Upper lobe of right lung (tissue), 1 donor: Measurements from ENCODE around the gene CST7. TPM values are rescaled to one million over a fixed set of nuclear protein-coding genes. Genes with fewer than 3 reads are reported as not detected.

Source experiments
- ATAC-seq: fragments of 200-7000 bp; cut with Tn5 transposase; one replicate; pipeline ENCODE4 v1.9.1; 2020; ENCODE audit warnings: mild to moderate bottlenecking, moderate library complexity
- DNase-seq: peaks from one replicate; pipeline ENCODE4 v3.0.0-alpha.2; 2020
- H3K27ac ChIP-seq: fragments of 200-600 bp; one replicate; pipeline ENCODE4 v1.8.0; 2022
- H3K27me3 ChIP-seq: fragments of 200-600 bp; one replicate; pipeline ENCODE4 v1.8.0; 2022; ENCODE audit warnings: mild to moderate bottlenecking
- H3K36me3 ChIP-seq: fragments of 200-600 bp; one replicate; pipeline ENCODE4 v1.8.0; 2022
- H3K4me1 ChIP-seq: fragments of 200-600 bp; one replicate; pipeline ENCODE4 v1.8.0; 2022
- H3K4me3 ChIP-seq: fragments of 200-600 bp; one replicate; pipeline ENCODE4 v1.8.0; 2022; ENCODE audit warnings: mild to moderate bottlenecking
- H3K9me3 ChIP-seq: fragments of 200-600 bp; one replicate; pipeline ENCODE4 v1.8.0; 2022
- intact Hi-C: fragments of 100-400 bp; cut with DNase I; formaldehyde crosslinking; loops from one replicate; pipeline ENCODE4 v1.11.0; 2022
- total RNA-seq: library from RNA; stranded (reverse); fragmentation: NEBNext Ultra II Directional; extraction: Animal tissue kit (Norgen Biotek cat#: 25700); gene quantifications from one replicate; pipeline ENCODE4 v1.2.1, GENCODE V29; 2021
- TF ChIP-seq, protein P1 (sequence below): fragments of 200-600 bp; IDR thresholded peaks from one replicate; pipeline ENCODE4 v1.8.0; 2022; ENCODE audit warnings: antibody characterized with exemption
- donor health status: DM: no; HTN: yes; CAD: no; lungs with severe emphysema.

CST7 gene
- total RNA-seq, 1 donor from 2014 or later = 9.6 TPM

DNA sequence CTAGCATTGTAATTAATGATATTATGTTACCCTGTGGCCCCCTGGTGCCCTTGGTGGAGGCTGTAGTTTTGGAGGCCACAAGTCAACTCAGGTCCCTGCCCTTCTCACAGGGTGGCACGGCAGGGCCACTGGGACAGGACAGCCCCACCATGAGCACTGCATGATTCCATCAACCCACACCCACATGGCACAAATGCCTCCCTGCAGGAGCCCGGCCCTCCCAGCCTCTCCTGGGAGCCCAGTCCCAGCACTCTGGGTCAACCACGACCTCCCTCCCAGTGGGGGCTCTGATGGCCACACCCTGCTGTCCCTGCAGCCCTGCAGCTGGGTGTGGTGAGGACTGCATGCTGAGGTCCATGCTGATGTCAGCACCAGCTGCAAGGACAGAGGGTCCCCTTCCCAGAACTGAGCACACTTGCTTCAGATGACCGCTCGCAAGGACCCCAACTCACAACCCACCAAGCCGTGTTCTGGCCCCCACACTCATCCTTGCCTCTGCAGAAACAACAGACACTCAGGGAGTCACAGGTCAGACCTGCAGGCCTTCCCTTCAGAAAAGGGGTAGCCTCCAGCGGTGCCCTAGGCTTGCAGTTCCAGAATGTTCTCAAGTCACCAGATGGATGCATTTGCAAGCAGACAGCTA lies 15.7 kb upstream of the CST7 start:
- DNase-seq = peak; percentile 38
- Histone ChIP-seq H3K27me3 (no peaks in the 10 kb centered on the region), H3K4me3 (no peak overlapping the region), H3K36me3 (no peaks in the 10 kb centered on the region), H3K4me1 (no peaks in the 10 kb centered on the region), H3K9me3 (no peaks in the 10 kb centered on the region), H3K27ac (no peak overlapping the region)
- ATAC-seq = peak; percentile 12
- TF ChIP-seq, protein P1, sequence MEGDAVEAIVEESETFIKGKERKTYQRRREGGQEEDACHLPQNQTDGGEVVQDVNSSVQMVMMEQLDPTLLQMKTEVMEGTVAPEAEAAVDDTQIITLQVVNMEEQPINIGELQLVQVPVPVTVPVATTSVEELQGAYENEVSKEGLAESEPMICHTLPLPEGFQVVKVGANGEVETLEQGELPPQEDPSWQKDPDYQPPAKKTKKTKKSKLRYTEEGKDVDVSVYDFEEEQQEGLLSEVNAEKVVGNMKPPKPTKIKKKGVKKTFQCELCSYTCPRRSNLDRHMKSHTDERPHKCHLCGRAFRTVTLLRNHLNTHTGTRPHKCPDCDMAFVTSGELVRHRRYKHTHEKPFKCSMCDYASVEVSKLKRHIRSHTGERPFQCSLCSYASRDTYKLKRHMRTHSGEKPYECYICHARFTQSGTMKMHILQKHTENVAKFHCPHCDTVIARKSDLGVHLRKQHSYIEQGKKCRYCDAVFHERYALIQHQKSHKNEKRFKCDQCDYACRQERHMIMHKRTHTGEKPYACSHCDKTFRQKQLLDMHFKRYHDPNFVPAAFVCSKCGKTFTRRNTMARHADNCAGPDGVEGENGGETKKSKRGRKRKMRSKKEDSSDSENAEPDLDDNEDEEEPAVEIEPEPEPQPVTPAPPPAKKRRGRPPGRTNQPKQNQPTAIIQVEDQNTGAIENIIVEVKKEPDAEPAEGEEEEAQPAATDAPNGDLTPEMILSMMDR = no peak
- intact Hi-C loops = no loop called here

DNA sequence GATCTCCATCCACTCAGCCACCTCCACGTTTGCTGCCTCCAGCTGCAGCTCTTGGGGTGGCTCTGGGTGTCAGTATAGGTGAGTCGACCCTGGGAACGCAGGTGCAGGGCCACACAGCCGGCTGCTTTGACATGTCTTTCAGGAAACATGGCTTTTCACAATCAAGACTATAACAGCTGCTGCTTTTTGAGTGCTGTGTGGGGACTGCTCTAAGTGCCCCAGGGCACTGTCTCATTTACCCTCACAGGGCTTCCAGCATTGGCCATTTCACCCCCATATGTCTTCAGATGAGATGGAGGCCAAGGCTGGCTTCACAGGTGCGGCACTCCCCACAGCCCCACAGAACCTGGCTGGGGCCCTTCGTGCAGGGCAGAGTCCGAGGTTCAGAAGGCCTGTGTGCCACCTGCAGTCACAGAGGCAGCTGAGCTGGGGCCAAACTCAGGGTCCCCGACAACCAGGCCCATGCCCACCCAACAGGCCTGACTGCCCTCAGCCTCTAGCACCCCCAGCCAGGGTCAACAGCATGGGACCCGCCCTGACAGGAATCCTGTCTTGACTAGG lies 14.9 kb upstream of the CST7 start:
- Histone ChIP-seq H3K9me3 (no peaks in the 10 kb centered on the region), H3K27me3 (no peaks in the 10 kb centered on the region), H3K36me3 (no peaks in the 10 kb centered on the region), H3K27ac (no peak overlapping the region), H3K4me1 (no peaks in the 10 kb centered on the region), H3K4me3 (no peak overlapping the region)
- ATAC-seq (no peak), DNase-seq (peak; percentile 48)
- intact Hi-C loops = no loop called here
- TF ChIP-seq, protein P1 = no peak

GRCh38 chr20:24934716-24935115 lies 14.4 kb upstream of the CST7 start:
- ATAC-seq = no peak
- intact Hi-C loops = no loop called here

GRCh38 chr20:24935140-24935539 lies 13.9 kb upstream of the CST7 start:
- intact Hi-C loops = no loop called here
- no peak for ATAC-seq
- peak; percentile 49 for DNase-seq
- H3K9me3 ChIP-seq = no peaks in the 10 kb centered on the region
- no peaks in the 10 kb centered on the region for H3K27me3 ChIP-seq
- no peak overlapping the region for H3K4me3 ChIP-seq
- no peaks in the 10 kb centered on the region for H3K4me1 ChIP-seq
- no peaks in the 10 kb centered on the region for H3K36me3 ChIP-seq
- H3K27ac ChIP-seq = no peak overlapping the region
- TF ChIP-seq, protein P1 = no peak

More at GRCh38 chr20:24934716-24935115, 14.4 kb upstream of the CST7 start:
- Histone ChIP-seq H3K4me3 (no peak overlapping the region), H3K9me3 (no peaks in the 10 kb centered on the region), H3K27ac (no peak overlapping the region), H3K27me3 (no peaks in the 10 kb centered on the region), H3K4me1 (no peaks in the 10 kb centered on the region), H3K36me3 (no peaks in the 10 kb centered on the region)
- no peak for DNase-seq
- TF ChIP-seq, protein P1 = no peak

DNA sequence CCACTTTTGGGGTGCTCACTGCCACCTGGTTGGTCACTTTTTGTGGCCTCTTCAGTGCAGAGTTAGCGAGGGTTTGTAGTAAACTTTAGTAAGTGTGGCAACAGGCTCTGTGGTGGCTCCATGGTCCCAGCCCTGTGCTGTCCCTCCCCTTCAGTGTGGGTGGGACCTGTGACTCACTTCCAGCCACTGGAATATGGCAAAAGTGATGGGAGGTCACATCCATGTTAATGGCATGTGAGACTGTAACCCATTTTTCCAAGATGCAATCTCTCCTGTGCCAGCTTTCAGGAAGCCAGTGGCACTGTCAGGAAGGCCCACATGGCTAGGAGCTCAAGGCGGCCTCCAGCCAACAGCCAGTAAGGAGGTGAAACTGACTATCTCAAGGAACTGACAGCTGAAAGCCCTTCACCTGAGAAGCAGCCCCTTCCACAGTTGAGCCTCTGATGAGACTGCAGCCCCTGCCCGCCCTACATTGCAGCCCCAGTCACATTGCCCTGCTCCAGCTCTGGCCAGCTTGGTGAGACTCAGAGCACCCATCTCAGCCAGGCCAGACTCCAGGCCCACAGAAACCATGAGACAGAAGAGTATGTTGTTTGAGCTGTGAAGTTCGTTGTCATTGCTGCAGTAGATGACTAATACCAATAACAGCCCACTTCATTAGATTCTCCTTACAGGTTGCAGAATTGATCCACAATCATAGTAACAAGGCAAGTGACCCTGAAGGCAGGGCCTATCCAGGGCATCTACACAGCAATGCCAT lies 13.1 kb upstream of the CST7 start:
- Histone ChIP-seq H3K36me3 (no peaks in the 10 kb centered on the region), H3K4me3 (no peak overlapping the region), H3K4me1 (no peaks in the 10 kb centered on the region), H3K27ac (no peak overlapping the region), H3K27me3 (no peaks in the 10 kb centered on the region), H3K9me3 (no peaks in the 10 kb centered on the region)
- TF ChIP-seq, protein P1 = no peak
- intact Hi-C loops = no loop called here
- ATAC-seq (peak; percentile 20), DNase-seq (peak; percentile 34)
